GM18520 (cell line): ENCODE results near the gene TRIM69.
"Not testable (repeated sequence)": the region's sequence is repeated elsewhere in the genome, so short reads cannot be mapped to it uniquely, and the experiment has no call there.

ENCODE experiments used
- ATAC-seq: cut with Tn5 transposase; IDR thresholded peaks from one replicate; pipeline ENCODE4 v1.9.1; 2021; ENCODE audit not compliant: unreplicated experiment

The TRIM69 gene

GRCh38 chr15:44738340-44738984 is 2.1 kb downstream of the TRIM69 start:
- no peak for ATAC-seq

GRCh38 chr15:44739222-44739847 is 3.0 kb downstream of the TRIM69 start:
- ATAC-seq, result not testable (repeated sequence)

GRCh38 chr15:44743454-44743853 is 7.1 kb downstream of the TRIM69 start:
- not testable (repeated sequence) for ATAC-seq

DNA sequence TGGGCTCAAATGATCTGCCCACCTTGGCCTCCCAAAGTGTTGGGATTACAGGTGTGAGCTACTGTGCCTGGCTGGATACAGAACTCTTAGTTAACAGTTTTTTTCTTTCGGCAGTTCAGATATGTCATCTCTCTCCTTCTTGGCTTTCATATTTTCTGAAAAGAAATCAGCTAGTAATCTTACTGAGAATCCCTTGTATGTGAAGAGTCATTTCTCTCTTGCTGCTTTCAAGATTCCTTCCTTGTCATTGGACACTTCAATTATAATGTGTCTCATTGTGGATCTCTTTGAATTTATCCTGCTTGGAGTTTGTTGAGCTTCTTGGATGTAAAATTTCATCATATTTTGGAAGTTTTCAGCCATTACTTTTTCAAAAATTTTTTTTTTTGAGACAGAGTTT is 17.0 kb downstream of the TRIM69 start:
- ATAC-seq, result no peak

DNA sequence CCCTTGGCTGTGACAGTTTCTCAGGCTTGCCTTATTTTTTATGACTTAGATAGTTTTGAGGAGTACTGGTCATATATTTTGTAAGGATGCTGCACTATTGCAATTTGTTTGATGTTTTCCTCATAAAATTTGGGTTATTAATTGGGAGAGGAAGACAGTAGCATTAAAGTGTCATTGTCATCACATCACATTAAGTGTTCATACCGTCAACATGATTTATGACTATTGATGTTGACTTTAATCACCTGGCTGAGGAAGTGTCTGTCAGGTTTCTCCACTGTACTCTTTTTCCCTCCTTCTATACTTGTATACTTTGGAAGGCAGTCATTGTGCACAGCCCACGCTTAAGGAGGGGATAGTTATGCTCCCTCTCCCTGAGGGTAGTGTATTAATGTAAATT is 26.9 kb downstream of the TRIM69 start:
- no peak for ATAC-seq

- ATAC-seq, result no peak
Observed at GRCh38 chr15:44763848-44764247, 27.5 kb downstream of the TRIM69 start.

DNA sequence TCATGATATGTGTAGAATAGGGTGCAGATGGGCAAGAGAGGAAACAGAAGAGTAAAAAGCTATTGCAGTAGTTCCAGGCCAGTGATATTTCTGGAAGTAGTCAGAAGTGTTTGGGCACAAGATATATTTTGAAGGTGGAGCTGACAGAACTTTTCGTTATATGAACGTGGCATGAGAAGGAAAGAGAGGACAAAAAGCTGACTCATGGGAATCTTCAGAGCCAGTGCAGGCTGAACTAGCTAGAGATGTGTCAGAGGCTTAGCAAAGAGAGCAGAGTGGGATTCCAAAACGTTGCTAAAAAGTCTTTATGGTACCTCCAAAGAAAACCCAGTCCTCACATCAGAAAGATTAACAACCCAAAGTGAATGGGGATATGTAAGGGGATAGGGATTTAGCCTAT is 28.7 kb downstream of the TRIM69 start:
- ATAC-seq, result no peak

DNA sequence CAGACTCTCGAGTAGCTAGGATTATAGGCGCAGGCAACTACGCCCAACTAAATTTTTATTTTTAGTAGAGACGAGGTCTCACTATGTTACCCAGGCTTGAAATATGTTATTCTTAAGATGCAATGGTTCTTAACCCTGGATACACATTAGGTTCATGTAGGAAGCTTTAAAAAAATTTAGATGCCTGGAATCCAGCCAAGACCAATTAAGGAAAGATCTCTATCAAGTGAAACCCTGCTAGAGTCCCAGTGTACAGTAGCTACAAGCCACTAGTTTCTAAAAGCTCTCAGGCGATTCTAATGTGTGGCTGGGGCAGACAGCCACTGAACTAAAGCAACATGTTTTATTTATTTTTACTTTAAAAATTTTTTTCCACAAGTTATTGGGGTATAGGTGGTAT is 33.2 kb downstream of the TRIM69 start:
- no peak for ATAC-seq

- not testable (repeated sequence) for ATAC-seq
Observed at GRCh38 chr15:44770715-44771114, 34.4 kb downstream of the TRIM69 start.

DNA sequence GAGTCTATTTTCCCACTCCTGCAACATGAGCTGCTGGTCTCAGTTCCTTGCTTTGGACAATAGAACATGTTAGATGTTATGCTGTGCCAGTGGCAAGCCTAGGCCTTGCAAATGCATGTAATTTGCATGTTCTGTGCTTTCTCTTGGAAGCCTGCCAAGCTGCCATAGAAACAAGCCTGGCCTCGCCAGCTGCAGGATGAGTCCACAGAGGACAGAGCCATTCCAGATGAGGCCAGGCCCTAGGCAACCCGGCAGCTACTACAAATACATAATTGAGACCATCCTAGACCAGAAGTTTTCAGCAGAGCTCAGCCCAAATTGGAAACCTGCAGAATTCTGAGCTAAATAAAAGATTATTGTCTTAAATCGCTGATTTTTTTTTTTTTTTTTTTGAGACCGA is 39.6 kb downstream of the TRIM69 start:
- no peak for ATAC-seq

GRCh38 chr15:44779761-44780160 is 43.4 kb downstream of the TRIM69 start:
- ATAC-seq, result no peak

DNA sequence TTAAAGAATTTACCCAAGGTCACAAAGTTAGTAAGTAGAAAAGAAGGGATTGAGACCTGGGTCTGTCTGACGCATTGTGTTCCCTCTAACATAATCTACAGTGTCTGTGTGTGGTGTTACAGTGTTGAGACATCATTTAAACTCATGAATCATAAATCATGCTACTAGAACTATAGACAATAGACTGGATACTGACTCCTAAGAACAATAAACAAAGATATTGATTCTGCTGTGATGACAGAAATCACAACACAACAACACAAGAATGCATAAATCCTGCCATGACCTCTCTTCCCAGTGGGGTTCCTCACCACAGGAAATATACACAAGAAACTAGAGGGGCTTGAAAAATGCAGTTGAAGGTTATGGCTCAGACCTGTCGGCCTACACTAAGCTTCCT is 44.3 kb downstream of the TRIM69 start:
- no peak for ATAC-seq

- ATAC-seq, result no peak
Observed at GRCh38 chr15:44781128-44781810, 44.9 kb downstream of the TRIM69 start.

- ATAC-seq, result no peak
Observed at GRCh38 chr15:44782516-44782915, 46.2 kb downstream of the TRIM69 start.

- ATAC-seq, result not testable (repeated sequence)
Observed at GRCh38 chr15:44784918-44785274, 48.6 kb downstream of the TRIM69 start.

GRCh38 chr15:44788748-44789147 is 52.4 kb downstream of the TRIM69 start:
- ATAC-seq, result no peak

GRCh38 chr15:44790215-44790614 is 53.9 kb downstream of the TRIM69 start:
- ATAC-seq, result no peak

- no peak for ATAC-seq
Observed at GRCh38 chr15:44790656-44791055, 54.3 kb downstream of the TRIM69 start.

GRCh38 chr15:44792715-44793114 is 56.4 kb downstream of the TRIM69 start:
- no peak for ATAC-seq

DNA sequence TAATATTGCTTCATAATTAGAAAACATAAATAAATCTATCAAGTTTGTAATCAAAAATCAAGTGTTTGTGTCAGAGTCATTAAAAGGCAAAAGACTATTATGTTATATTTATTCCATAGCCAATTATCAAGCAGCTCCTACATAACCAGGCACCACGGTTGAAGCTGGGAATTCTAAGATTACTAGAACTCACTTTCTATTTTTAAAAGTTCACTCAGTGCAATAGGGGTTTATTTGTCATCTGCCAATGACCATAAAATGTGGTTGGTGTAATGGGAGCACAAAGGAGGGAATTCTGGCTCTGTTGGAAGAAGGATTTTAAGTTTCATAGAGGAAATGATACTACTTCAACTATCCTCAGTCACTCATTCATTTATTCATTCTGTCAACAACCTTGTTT is 57.7 kb downstream of the TRIM69 start:
- ATAC-seq, result no peak

GRCh38 chr15:44796508-44796907 is 60.2 kb downstream of the TRIM69 start:
- no peak for ATAC-seq

DNA sequence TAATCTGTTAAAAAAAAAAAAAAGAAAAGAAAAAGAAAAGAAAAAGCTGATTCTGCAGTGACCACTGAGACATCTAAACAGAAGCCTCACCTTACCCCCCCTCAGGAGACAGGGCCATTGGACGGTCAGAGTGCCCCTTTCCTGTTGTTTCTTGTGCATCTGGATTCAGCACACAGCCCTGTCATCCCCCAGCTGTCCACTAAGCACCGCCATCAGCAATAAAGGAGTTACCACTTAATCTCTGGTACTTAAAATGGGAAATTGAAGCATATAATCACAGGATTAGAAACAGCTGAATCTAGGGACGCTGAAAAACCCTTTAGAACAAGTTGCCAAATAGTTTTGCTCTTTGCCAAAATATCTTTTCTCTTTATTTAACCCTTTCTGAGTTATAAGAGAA is 62.5 kb downstream of the TRIM69 start:
- no peak for ATAC-seq
